Activated T-cell treated with anti-CD3 and anti-CD28 coated beads for 24 hours (primary cell): ENCODE measurements around the gene CDH16.
"Not testable (repeated sequence)": the region's sequence is repeated elsewhere in the genome, so short reads cannot be mapped to it uniquely, and the experiment has no call there.

Source experiments
- DNase-seq: peaks from one replicate; pipeline ENCODE4 v3.0.0-alpha.2; 2020; ENCODE audit warnings: low read depth

The CDH16 gene

GRCh38 chr16:66910175-66910940 lies 8.3 kb downstream of the CDH16 start:
- DNase-seq, result no peak

GRCh38 chr16:66908762-66909559 lies 9.7 kb downstream of the CDH16 start:
- DNase-seq, result no peak

GRCh38 chr16:66908116-66908515 lies 10.6 kb downstream of the CDH16 start:
- no peak for DNase-seq

GRCh38 chr16:66906916-66907836 lies 11.5 kb downstream of the CDH16 start:
- no peak for DNase-seq

- DNase-seq, result no peak
These were observed 12.8 kb downstream of the CDH16 start for GRCh38 chr16:66905633-66906539.

GRCh38 chr16:66904846-66905632 lies 13.6 kb downstream of the CDH16 start:
- no peak for DNase-seq

GRCh38 chr16:66904428-66904845 lies 14.2 kb downstream of the CDH16 start:
- no peak for DNase-seq

GRCh38 chr16:66903544-66904427 lies 14.9 kb downstream of the CDH16 start:
- DNase-seq, result no peak

GRCh38 chr16:66902648-66903543 lies 15.8 kb downstream of the CDH16 start:
- no peak for DNase-seq

- DNase-seq, result no peak
These were observed 17.1 kb downstream of the CDH16 start for GRCh38 chr16:66901626-66902025.

- no peak for DNase-seq
These were observed 17.8 kb downstream of the CDH16 start for GRCh38 chr16:66900721-66901441.

- DNase-seq, result no peak
These were observed 18.6 kb downstream of the CDH16 start for GRCh38 chr16:66899945-66900710.

- no peak for DNase-seq
These were observed 19.3 kb downstream of the CDH16 start for GRCh38 chr16:66899310-66899944.

GRCh38 chr16:66898933-66899309 lies 19.8 kb downstream of the CDH16 start:
- DNase-seq, result no peak

- no peak for DNase-seq
These were observed 20.5 kb downstream of the CDH16 start for GRCh38 chr16:66898207-66898606.

- not testable (repeated sequence) for DNase-seq
These were observed 22.0 kb downstream of the CDH16 start for GRCh38 chr16:66896682-66897081.
